Measurements from ENCODE around the gene PADI1.
A peak's percentile ranks its signal among the peaks of the same experiment; 100 is the strongest.
"Not testable (repeated sequence)": the region's sequence is repeated elsewhere in the genome, so short reads cannot be mapped to it uniquely, and the experiment has no call there.

PADI1 gene

GRCh38 chr1:17218939-17219338 lies 14.0 kb downstream of the PADI1 start:
- no peak for DNase-seq

DNA sequence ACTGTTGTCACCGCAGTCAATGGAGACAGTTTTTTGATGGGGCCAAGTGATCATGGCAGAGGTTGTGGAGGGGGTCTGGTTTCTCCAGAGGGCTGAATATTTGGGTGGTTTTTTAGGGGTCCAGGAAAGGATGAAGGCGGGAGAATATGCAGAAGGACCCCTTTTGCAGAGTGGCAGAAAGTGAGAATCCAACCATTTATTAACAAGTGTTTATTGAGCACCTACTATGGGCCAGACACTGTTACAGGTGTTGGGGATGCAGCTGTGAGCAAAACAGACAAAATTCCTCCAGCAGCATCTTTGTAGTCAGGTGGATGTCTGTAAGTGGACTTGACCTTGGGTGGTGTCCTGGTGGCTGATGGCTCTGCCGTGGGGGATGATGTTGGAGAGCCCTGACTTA lies 15.4 kb downstream of the PADI1 start:
- no peak for DNase-seq

GRCh38 chr1:17222557-17222956 lies 17.6 kb downstream of the PADI1 start:
- no peak for DNase-seq

DNA sequence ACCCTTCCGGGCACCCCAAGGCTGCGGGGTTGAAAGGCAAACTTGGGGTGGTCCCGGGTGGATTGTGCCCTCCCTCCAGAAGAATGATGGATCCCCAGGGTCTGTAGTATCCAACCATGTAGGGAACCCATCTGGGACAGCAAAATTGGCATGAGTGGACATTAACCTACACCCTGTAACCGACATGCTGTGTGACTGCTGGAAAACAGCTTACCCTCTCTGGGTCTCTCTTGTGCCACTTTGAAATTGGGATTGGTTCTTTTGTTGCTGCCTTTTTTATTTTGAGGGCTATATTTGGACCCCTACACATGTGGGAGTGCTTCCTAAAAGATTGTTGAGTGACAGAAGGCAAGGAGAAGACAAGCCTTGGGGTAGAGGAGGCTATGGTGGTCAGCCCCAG lies 19.5 kb downstream of the PADI1 start:
- no peak for DNase-seq

DNA sequence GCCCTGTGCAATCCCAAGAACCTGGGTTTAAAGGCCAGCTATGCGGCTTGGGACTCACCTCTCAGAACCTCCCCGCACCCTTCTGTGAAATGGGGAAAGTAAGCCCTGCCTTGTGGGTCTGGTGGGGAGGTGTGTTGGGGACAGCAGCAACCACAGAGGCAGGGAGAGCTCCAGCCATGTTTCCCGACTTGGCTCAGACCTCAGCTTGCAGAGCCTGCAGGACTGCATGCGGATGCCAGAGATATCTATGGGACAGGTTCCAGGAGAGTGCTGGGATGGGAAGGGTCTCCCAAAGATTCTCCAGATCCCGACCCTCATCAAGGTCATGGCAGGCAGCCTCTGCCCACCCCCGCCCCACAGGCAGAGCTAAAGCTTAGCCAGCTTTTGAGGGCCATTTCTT lies 20.2 kb downstream of the PADI1 start:
- no peak for DNase-seq

GRCh38 chr1:17227358-17227915 lies 22.5 kb downstream of the PADI1 start:
- DNase-seq: no peak

- no peak for DNase-seq
These were observed 23.7 kb downstream of the PADI1 start for GRCh38 chr1:17228619-17229018.

- DNase-seq: no peak
These were observed 24.5 kb downstream of the PADI1 start for GRCh38 chr1:17229379-17229778.

DNA sequence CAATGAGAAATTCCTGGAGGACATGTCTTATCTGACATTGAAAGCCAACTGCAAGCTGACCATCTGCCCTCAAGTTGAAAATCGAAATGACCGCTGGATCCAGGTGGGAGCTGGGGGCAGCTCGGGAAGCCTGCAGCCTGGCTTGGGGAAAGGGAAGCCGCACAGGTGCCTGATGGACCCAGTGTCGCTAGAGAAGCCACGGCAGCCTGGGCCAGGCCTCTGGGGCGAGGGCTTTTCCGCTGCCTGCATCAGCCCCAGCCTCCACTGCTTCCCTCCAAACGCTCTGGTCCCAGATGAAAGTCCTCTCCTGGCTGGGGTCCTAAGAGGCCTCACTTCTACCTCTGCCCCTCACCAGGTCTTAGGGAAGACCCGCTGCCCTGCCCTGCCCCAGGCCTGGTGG lies 25.2 kb downstream of the PADI1 start:
- DNase-seq: no peak

- DNase-seq: no peak
These were observed 25.9 kb downstream of the PADI1 start for GRCh38 chr1:17230671-17231310.

DNA sequence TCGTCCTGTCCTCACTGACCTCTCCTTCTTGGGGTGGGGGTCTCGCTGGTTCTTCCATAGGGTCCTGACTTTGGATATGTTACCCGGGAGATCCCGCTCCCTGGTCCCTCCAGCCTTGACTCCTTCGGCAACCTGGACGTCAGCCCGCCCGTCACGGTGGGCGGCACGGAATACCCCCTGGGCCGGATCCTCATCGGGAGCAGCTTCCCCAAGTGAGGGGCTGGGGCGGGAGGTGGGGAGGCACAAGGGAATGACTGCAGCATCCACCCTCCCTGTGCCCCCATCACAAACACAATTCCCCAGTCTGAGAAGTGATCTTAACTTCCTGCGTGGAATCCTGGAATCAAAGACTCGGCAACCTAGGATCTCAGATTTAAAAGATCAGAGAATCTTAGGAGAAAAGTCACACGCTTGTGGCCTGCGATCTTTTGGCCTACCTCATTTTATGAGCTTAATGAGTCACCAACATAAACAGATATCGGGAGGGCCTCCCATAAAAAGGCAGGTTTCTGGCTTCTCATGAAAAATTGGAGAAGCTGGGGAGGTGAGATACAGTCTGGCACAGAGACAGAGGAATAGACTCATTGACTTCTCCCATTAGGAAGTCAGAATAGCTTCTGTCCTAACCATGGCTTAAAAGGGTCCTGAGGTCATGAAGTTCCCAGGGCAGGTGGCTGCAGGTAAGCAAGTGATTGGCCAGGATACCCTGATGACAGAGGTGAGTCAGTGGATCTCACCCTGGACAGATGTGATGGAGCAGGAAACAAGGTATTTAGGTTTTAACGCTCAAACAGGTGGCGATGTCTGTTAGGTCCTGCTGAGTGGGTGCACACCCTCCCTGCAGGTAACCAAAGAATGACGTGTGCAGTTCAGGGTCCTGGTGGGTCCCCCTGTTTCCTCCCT lies 28.1 kb downstream of the PADI1 start:
- DNase-seq: no peak

- no peak for DNase-seq
These were observed 28.9 kb downstream of the PADI1 start for GRCh38 chr1:17233675-17234320.

GRCh38 chr1:17234405-17234804 lies 29.5 kb downstream of the PADI1 start:
- no peak for DNase-seq

GRCh38 chr1:17235135-17235885 lies 30.4 kb downstream of the PADI1 start:
- DNase-seq: no peak

GRCh38 chr1:17236779-17237560 lies 32.0 kb downstream of the PADI1 start:
- peak; percentile 88 for DNase-seq

GRCh38 chr1:17237561-17237903 lies 32.6 kb downstream of the PADI1 start:
- no peak for DNase-seq

GRCh38 chr1:17239420-17239819 lies 34.5 kb downstream of the PADI1 start:
- DNase-seq: no peak

- DNase-seq: not testable (repeated sequence)
These were observed 36.3 kb downstream of the PADI1 start for GRCh38 chr1:17241011-17241779.

DNA sequence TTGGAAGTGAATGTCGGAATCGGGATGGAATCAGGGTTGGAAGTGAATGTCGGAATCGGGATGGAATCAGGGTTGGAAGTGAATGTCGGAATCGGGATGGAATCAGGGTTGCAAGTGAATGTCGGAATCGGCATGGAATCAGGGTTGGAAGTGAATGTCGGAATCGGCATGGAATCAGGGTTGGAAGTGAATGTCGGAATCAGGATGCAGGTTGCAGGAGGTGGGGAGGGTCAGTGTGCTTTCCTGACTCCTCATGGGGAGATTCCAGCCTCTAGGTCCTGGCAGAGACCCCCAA lies 36.8 kb downstream of the PADI1 start:
- not testable (repeated sequence) for DNase-seq

DNA sequence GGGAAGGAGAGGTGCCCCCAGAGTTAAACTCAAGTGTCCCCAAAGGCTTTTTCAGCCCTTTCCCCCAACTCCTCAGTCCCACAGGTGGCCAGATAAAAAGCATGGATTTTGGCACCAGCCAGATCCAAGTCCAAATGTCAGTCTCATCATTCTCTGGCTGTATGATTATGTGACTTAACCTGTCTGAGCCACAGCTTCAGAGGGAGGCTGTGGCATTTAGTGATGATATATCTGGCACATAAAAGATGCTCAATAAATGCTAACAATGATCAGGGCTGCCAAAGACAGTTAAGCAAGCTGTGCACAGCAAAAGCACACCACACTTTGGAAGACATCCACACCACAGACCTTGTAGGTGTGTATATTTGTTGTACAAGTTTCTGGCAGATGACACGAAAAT lies 38.3 kb downstream of the PADI1 start:
- DNase-seq: no peak

All from stimulated activated CD4-positive, alpha-beta T cell treated with anti-CD3 and anti-CD28 coated beads, Interleukin-12 subunit alpha, Interleukin-12 subunit beta, amount 100 ng/mL, for 4 hours (primary cell).